Neutrophil (primary cell): ENCODE measurements around the gene RPS5.
"Not testable (repeated sequence)": the region's sequence is repeated elsewhere in the genome, so short reads cannot be mapped to it uniquely, and the experiment has no call there.

Source experiments
- H3K27ac ChIP-seq: fragments of 200-600 bp; sonication (generic); 2 replicates; pipeline ENCODE4 v1.5.1; 2016; ENCODE audit warnings: mild to moderate bottlenecking, moderate library complexity
- H3K27me3 ChIP-seq: fragments of 200-600 bp; sonication (generic); 2 replicates; pipeline ENCODE4 v1.6.0; 2016; ENCODE audit warnings: mild to moderate bottlenecking
- H3K36me3 ChIP-seq: fragments of 200-600 bp; sonication (generic); 2 replicates; pipeline ENCODE4 v1.5.1; 2017
- H3K4me1 ChIP-seq, 2 experiments: fragments of 200-600 bp in 1 of 2; sonication (generic) in 1 of 2; 1 replicate in 1 of 2; 2 replicates in 1 of 2; pipeline versions ENCODE4 v1.5.1 to v1.6.1; 2013 to 2016; ENCODE audit warnings: low read depth in 1 of 2, low read length in 1 of 2, mild to moderate bottlenecking in 1 of 2, moderate library complexity in 1 of 2; ENCODE audit not compliant: control insufficient read depth in 1 of 2, insufficient read depth in 1 of 2
- H3K4me3 ChIP-seq, 2 experiments: fragments of 200-600 bp in 1 of 2; sonication (generic) in 1 of 2; 1 replicate in 1 of 2; 2 replicates in 1 of 2; pipeline ENCODE4 v1.5.1; 2013 to 2016; ENCODE audit warnings: low read depth in 1 of 2, low read length in 1 of 2, mild to moderate bottlenecking in 1 of 2, moderate library complexity in 1 of 2
- H3K9me3 ChIP-seq: fragments of 200-600 bp; sonication (generic); 2 replicates; pipeline ENCODE4 v1.5.1; 2016
- CTCF ChIP-seq: fragments of 200-600 bp; sonication (generic); IDR thresholded peaks from 2 replicates; pipeline ENCODE4 v1.5.1; 2016; ENCODE audit warnings: antibody characterized with exemption

Gene RPS5

GRCh38 chr19:58386576-58387337 is at the start of gene RPS5:
Gene RPS5, plus strand, starts transcription at chr19:58387269. Its CDS starts 869 bp downstream, at chr19:58388138.
- H3K27me3 ChIP-seq = no peaks in the 10 kb centered on the region
- peak within 1 kb of the TSS; percentile 69 to 88 for H3K4me3 ChIP-seq
- H3K4me1 ChIP-seq = peaks cover 22 to 24% of the 10 kb centered on the region in 2 experiments
- H3K27ac ChIP-seq = peak within 1 kb of the TSS; percentile 78
- H3K9me3 ChIP-seq = no peaks in the 10 kb centered on the region
- no peak for TF ChIP-seq CTCF
- no peaks in the 10 kb centered on the region for H3K36me3 ChIP-seq

- Histone ChIP-seq H3K36me3 (peaks cover 6% of the 10 kb centered on the region), H3K27ac (no peak overlapping the region), H3K27me3 (no peaks in the 10 kb centered on the region), H3K4me1 (no peaks in the 10 kb centered on the region), H3K9me3 (no peaks in the 10 kb centered on the region), H3K4me3 (no peak overlapping the region)
- TF ChIP-seq CTCF = no peak
These were observed 48.7 kb upstream of the RPS5 start for GRCh38 chr19:58338336-58338735.

- no peak for TF ChIP-seq CTCF
- Histone ChIP-seq H3K36me3 (peaks cover 6% of the 10 kb centered on the region), H3K4me1 (no peaks in the 10 kb centered on the region), H3K9me3 (no peaks in the 10 kb centered on the region), H3K27ac (no peak overlapping the region), H3K27me3 (no peaks in the 10 kb centered on the region), H3K4me3 (no peak overlapping the region)
These were observed 48.1 kb upstream of the RPS5 start for GRCh38 chr19:58338825-58339558.

- peaks cover 54% of the 10 kb centered on the region for H3K27me3 ChIP-seq
- no peak overlapping the region for H3K4me3 ChIP-seq
- no peaks in the 10 kb centered on the region for H3K9me3 ChIP-seq
- H3K36me3 ChIP-seq = no peaks in the 10 kb centered on the region
- H3K27ac ChIP-seq = no peak overlapping the region
- peaks cover 10 to 16% of the 10 kb centered on the region in 2 experiments for H3K4me1 ChIP-seq
- no peak for TF ChIP-seq CTCF
These were observed 41.5 kb upstream of the RPS5 start for GRCh38 chr19:58345558-58345957.

GRCh38 chr19:58346961-58347929 is 39.8 kb upstream of the RPS5 start:
- H3K4me3 ChIP-seq = peak overlapping the region; percentile 29 to 65
- H3K36me3 ChIP-seq = no peaks in the 10 kb centered on the region
- no peaks in the 10 kb centered on the region for H3K9me3 ChIP-seq
- H3K27me3 ChIP-seq = peaks cover 65% of the 10 kb centered on the region
- H3K4me1 ChIP-seq = peaks cover 10 to 16% of the 10 kb centered on the region in 2 experiments
- TF ChIP-seq CTCF = no peak
- H3K27ac ChIP-seq = no peak overlapping the region

GRCh38 chr19:58348080-58348479 is 39.0 kb upstream of the RPS5 start:
- not testable (repeated sequence) for H3K27ac ChIP-seq, H3K36me3 ChIP-seq, H3K9me3 ChIP-seq
- Histone ChIP-seq H3K4me1 (peaks cover 10 to 16% of the 10 kb centered on the region in 2 experiments), H3K4me3 (peak overlapping the region; percentile 29 to 65), H3K27me3 (peaks cover 65% of the 10 kb centered on the region)
